Calu3 (cell line): ENCODE results near the gene HOXC4. TPM values are rescaled to one million over a fixed set of nuclear protein-coding genes. Genes with fewer than 3 reads are reported as not detected.

Experiments used
- BruUV-seq: library from RNA; stranded (reverse); fragments of 400-500 nt; replicated peaks from 2 replicates; lab custom pipeline; 2021; lab: Mats Ljungman, UMichigan
- CTCF ChIA-PET: fragments of 300-600 bp; sonication (Branson Sonifier 250); formaldehyde crosslinking; loops from one replicate; lab custom pipeline; 2022; ENCODE audit warnings: antibody characterized with exemption; lab: Charles Lee
- DNase-seq: peaks from one replicate; pipeline ENCODE4 v3.0.0; 2022
- H3K27ac Mint-ChIP-seq: one replicate; pipeline ENCODE4 v1.8.0; 2022; ENCODE audit warnings: mixed read lengths; ENCODE audit not compliant: unreplicated experiment
- H3K27me3 Mint-ChIP-seq: one replicate; pipeline ENCODE4 v1.8.0; 2022; ENCODE audit warnings: mixed read lengths; ENCODE audit not compliant: unreplicated experiment
- H3K36me3 Mint-ChIP-seq: one replicate; pipeline ENCODE4 v1.8.0; 2022; ENCODE audit warnings: mild to moderate bottlenecking, moderate library complexity, mixed read lengths; ENCODE audit not compliant: insufficient read depth, unreplicated experiment
- H3K4me1 Mint-ChIP-seq: one replicate; pipeline ENCODE4 v1.8.0; 2022; ENCODE audit warnings: mild to moderate bottlenecking, low read depth, mixed read lengths; ENCODE audit not compliant: unreplicated experiment
- H3K4me3 Mint-ChIP-seq: one replicate; pipeline ENCODE4 v1.8.0; 2022; ENCODE audit warnings: mild to moderate bottlenecking, low read depth, moderate library complexity, mixed read lengths; ENCODE audit not compliant: unreplicated experiment
- H3K9me3 Mint-ChIP-seq: one replicate; pipeline ENCODE4 v1.8.0; 2022; ENCODE audit warnings: low read depth, mixed read lengths; ENCODE audit not compliant: unreplicated experiment
- CTCF ChIP-seq: fragments of 200-600 bp; IDR thresholded peaks from one replicate; pipeline ENCODE4 v1.8.0; 2022; ENCODE audit warnings: antibody characterized with exemption; ENCODE audit not compliant: unreplicated experiment
- intact Hi-C: fragments of 100-400 bp; cut with micrococcal nuclease; formaldehyde crosslinking; loops from one replicate; pipeline ENCODE4 v1.10.0; 2022; ENCODE audit not compliant: unreplicated experiment
- total RNA-seq: library from RNA; stranded (reverse); gene quantifications from 2 replicates; pipeline ENCODE4 v1.2.3, GENCODE V29; 2022

The HOXC4 gene
- total RNA-seq, 1 experiment from 2014 or later = 0.57 TPM

- H3K4me1 Mint-ChIP-seq = no peaks in the 10 kb centered on the region
- no peak overlapping the region for H3K27ac Mint-ChIP-seq
- no peaks in the 10 kb centered on the region for H3K9me3 Mint-ChIP-seq
- CTCF ChIA-PET = interaction anchor here (0.7 to 1.6 kb wide), 3 partner anchors 9 to 307 kb away, joined by 3 to 5 read pairs (median 3); partner anchors contain the start of gene HOXC5
- BruUV-seq = no TSS peak
- peaks cover 100% of the 10 kb centered on the region for H3K27me3 Mint-ChIP-seq
- no peak for TF ChIP-seq CTCF
- no peak for DNase-seq
- peaks cover 6% of the 10 kb centered on the region for H3K36me3 Mint-ChIP-seq
- no peak overlapping the region for H3K4me3 Mint-ChIP-seq
- intact Hi-C loops = no loop called here
Measured at GRCh38 chr12:54024127-54024526, 29.5 kb upstream of the HOXC4 start.

- H3K4me3 Mint-ChIP-seq = no peak overlapping the region
- H3K27me3 Mint-ChIP-seq = peaks cover 100% of the 10 kb centered on the region
- BruUV-seq = no TSS peak
- TF ChIP-seq CTCF = no peak
- no peak overlapping the region for H3K27ac Mint-ChIP-seq
- no peak for DNase-seq
- no peaks in the 10 kb centered on the region for H3K4me1 Mint-ChIP-seq
- H3K36me3 Mint-ChIP-seq = peaks cover 6% of the 10 kb centered on the region
- H3K9me3 Mint-ChIP-seq = no peaks in the 10 kb centered on the region
- intact Hi-C loops = no loop called here
- CTCF ChIA-PET = interaction anchor here (0.6 to 1.6 kb wide), 3 partner anchors 8 to 177 kb away, joined by 3 to 5 read pairs (median 4); partner anchors contain the start of gene HOXC5
Measured at GRCh38 chr12:54024581-54025305, 28.9 kb upstream of the HOXC4 start.

GRCh38 chr12:54025499-54026405, 27.9 kb upstream of the HOXC4 start:
- DNase-seq = no peak
- Mint-ChIP-seq H3K9me3 (no peaks in the 10 kb centered on the region), H3K4me3 (no peak overlapping the region), H3K27ac (no peak overlapping the region), H3K36me3 (peaks cover 6% of the 10 kb centered on the region), H3K27me3 (peaks cover 100% of the 10 kb centered on the region), H3K4me1 (no peaks in the 10 kb centered on the region)
- CTCF ChIA-PET = interaction anchor here (0.5 to 1.3 kb wide), 4 partner anchors 8 to 176 kb away, joined by 3 to 7 read pairs (median 3); partner anchors contain the start of gene HOXC8
- intact Hi-C loops = no loop called here
- no peak for TF ChIP-seq CTCF
- no TSS peak for BruUV-seq

- Mint-ChIP-seq H3K27me3 (peaks cover 100% of the 10 kb centered on the region), H3K9me3 (no peaks in the 10 kb centered on the region), H3K36me3 (peaks cover 6% of the 10 kb centered on the region), H3K27ac (no peak overlapping the region), H3K4me1 (no peaks in the 10 kb centered on the region), H3K4me3 (no peak overlapping the region)
- no peak for TF ChIP-seq CTCF
- no peak for DNase-seq
- no TSS peak for BruUV-seq
- intact Hi-C loops = no loop called here
- CTCF ChIA-PET = interaction anchor here (0.5 to 2.3 kb wide), 7 partner anchors 9 to 181 kb away, joined by 3 to 12 read pairs (median 5); no protein-coding TSS in a partner anchor
Measured at GRCh38 chr12:54026640-54027441, 26.8 kb upstream of the HOXC4 start.
